SJSA1 (cell line): ENCODE data around the gene KCNG2. TPM values are rescaled to one million over a fixed set of nuclear protein-coding genes. Genes with fewer than 3 reads are reported as not detected.
A peak's percentile ranks its signal among the peaks of the same experiment; 100 is the strongest.
"Not testable (repeated sequence)": the region's sequence is repeated elsewhere in the genome, so short reads cannot be mapped to it uniquely, and the experiment has no call there.

Experiments used
- DNase-seq, 2 experiments: peaks; one replicate each; pipeline ENCODE4 v3.0.0-alpha.2; 2015 to 2020; ENCODE audit warnings: low spot score in 2 of 2, low read depth in 1 of 2
- H3K27ac ChIP-seq: fragments of 250-450 bp; sonication (Bioruptor Pico); 2 replicates; pipeline ENCODE4 v1.5.1; 2020; ENCODE audit warnings: mild to moderate bottlenecking, moderate library complexity
- H3K27me3 ChIP-seq: fragments of 250-450 bp; sonication (Bioruptor Pico); replicated peaks from 2 replicates; pipeline ENCODE4 v1.5.1; 2020; ENCODE audit warnings: mild to moderate bottlenecking, moderate library complexity
- H3K36me3 ChIP-seq: fragments of 250-450 bp; sonication (Bioruptor Pico); 2 replicates; pipeline ENCODE4 v1.5.1; 2020; ENCODE audit warnings: mild to moderate bottlenecking
- H3K4me1 ChIP-seq: fragments of 250-450 bp; sonication (Bioruptor Pico); replicated peaks from 2 replicates; pipeline ENCODE4 v1.6.1; 2021; ENCODE audit warnings: mild to moderate bottlenecking
- H3K4me3 ChIP-seq: fragments of 250-450 bp; sonication (Bioruptor Pico); 2 replicates; pipeline ENCODE4 v1.5.1; 2020; ENCODE audit warnings: mild to moderate bottlenecking
- H3K9me3 ChIP-seq: fragments of 250-450 bp; sonication (Bioruptor Pico); replicated peaks from 2 replicates; pipeline ENCODE4 v1.5.1; 2020; ENCODE audit warnings: mild to moderate bottlenecking
- total RNA-seq: library from RNA; depleted of rRNA; stranded (reverse); fragments of >200 nt; shearing (Covaris generic); gene quantifications from 2 replicates; pipeline ENCODE4 v1.2.3, GENCODE V29; 2014

The KCNG2 gene
- total RNA-seq, 1 experiment from 2014 or later: not detected

DNA sequence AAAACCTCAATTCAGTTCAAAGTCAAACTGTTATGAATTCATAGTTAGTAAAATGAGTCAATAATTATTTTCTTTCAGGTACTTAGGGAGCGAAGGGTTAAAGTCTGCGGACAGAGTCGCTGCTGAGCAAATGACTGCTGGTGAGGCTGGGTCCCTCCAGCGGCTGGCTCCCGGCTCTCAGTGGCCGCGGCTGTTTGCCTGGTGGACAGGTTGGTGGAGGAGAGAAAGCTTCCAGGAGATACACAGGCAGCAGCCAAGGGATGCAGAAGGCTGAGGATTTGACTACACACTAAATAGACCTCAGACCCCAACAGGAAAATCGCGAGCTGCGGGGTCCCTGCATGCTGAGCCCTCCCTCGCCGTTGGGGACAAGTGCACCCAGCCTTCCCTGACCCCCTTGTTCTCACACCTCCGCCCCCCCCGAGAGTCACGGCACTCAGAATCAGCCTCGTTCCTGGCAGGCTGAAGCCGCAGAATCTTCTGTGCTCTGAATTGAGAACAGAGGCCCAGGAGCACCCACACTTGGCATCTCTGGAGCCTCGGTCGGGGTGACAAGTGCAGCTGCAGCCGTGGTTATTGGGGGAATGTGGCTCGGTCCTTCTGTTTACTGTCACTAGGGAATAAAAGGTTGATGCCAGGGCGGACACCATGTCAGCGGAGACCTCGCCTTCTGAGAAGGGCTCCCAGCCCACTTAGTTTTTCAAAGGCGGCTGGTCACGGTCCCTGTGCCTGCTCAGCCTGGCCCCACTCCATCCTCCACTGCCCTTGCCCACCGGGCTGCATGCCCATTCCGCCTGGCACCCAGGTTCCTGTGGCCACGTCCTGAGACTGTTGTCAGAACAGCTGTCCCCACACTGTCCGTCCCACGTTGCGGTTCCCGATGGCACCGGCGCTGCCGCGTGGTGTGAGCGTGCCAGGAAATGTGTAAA is 79.7 kb downstream of the KCNG2 start:
- H3K27me3 ChIP-seq: no peaks in the 10 kb centered on the region
- no peaks in the 10 kb centered on the region for H3K9me3 ChIP-seq
- H3K4me3 ChIP-seq: no peak overlapping the region
- H3K36me3 ChIP-seq: no peaks in the 10 kb centered on the region
- H3K4me1 ChIP-seq: no peaks in the 10 kb centered on the region
- DNase-seq: no peak
- H3K27ac ChIP-seq: no peak overlapping the region

DNA sequence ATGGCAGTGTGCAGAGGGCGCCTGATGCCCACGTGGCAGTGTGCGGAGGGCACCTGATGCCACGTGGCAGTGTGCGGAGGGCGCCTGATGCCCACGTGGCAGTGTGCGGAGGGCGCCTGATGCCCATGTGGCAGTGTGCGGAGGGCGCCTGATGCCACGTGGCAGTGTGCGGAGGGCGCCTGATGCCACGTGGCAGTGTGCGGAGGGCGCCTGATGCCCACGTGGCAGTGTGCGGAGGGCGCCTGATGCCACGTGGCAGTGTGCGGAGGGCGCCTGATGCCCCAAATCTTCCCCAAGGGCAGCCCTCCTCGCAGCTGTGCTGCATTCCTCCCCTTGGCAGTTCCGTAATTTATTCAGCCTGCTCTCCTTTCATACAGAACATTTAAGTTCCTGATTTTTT is 80.5 kb downstream of the KCNG2 start:
- H3K9me3 ChIP-seq, H3K4me1 ChIP-seq, DNase-seq, H3K36me3 ChIP-seq, H3K4me3 ChIP-seq, H3K27ac ChIP-seq, H3K27me3 ChIP-seq: not testable (repeated sequence)

DNA sequence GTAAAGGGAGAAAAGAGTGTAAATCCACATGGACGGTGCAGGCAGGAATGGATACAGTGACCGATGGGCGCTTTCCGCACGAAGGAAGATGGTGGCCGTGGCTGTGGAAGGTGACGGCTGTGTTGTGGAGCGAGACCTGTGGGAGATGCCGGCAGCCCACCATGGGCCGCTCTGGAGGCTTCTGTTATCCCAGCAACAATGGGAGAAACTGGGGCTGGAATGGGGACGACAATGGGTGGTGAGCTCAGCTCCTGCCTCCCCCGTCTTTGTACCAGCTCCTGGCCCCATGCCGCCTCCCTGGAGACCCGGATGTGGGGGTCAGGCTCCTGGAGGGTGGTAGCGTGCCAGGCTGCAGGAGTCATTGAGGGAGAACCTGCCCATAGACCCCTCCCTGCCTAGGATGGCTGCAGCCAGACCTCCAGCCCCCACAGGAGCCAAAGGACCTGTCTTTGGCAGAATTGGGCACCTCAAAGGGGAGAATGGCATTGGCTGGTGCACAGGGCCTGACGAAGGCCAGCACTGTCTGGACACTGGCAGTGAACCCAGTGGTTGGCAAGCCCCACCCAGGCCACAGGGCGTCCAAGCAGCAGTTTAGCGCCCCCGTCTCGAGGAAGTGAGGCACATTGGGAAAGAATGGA is 81.1 kb downstream of the KCNG2 start:
- Histone ChIP-seq H3K4me3 (no peak overlapping the region), H3K27me3 (no peaks in the 10 kb centered on the region), H3K36me3 (no peaks in the 10 kb centered on the region), H3K27ac (no peak overlapping the region), H3K4me1 (no peaks in the 10 kb centered on the region), H3K9me3 (no peaks in the 10 kb centered on the region)
- DNase-seq: no peak

DNA sequence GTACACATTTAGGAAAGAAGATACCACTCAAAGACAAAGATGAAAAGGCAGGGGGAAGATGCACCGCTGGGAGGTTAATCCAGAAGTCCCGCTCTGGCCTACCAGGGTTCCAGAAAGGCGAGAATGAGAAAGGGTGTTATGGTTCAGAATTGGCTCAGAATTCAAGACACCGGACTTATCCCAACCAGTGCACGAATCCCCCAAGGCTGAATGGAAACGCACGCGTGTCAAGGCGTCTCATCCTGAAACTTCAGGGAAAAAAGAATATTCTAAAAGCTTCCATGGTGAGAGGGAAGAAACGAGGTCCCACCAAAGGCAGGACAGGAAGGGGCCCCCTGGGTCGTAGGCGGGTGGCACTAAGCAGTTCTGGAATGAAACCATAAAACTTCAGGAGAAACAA is 81.8 kb downstream of the KCNG2 start:
- no peaks in the 10 kb centered on the region for H3K27me3 ChIP-seq
- no peak overlapping the region for H3K4me3 ChIP-seq
- DNase-seq: no peak
- no peaks in the 10 kb centered on the region for H3K9me3 ChIP-seq
- H3K4me1 ChIP-seq: no peaks in the 10 kb centered on the region
- no peak overlapping the region for H3K27ac ChIP-seq
- H3K36me3 ChIP-seq: no peaks in the 10 kb centered on the region

DNA sequence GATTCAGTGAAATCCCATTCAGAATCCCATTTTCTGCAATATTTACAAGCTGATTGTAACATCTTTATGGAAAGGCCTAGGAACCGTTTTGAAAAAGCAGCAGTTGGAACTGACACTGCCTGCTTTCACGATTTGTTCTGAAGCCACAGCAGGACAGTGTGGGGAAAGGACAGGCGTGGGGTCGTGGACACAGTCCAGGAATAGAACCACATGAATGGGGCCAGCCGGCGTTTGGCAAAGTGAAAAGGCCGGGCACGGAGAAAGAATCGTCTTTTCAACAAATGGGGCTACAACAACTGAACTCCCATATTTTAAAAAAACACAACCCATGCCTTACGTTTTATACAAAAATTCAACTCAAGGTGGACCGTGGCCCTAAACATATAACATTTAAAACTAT is 84.0 kb downstream of the KCNG2 start:
- no peak overlapping the region for H3K4me3 ChIP-seq
- DNase-seq: no peak
- H3K27me3 ChIP-seq: no peaks in the 10 kb centered on the region
- H3K27ac ChIP-seq: no peak overlapping the region
- no peaks in the 10 kb centered on the region for H3K4me1 ChIP-seq
- 0 out of 2 replicates have a peak, but pooled peaks cover 2% of the 10 kb centered on the region for H3K9me3 ChIP-seq
- no peaks in the 10 kb centered on the region for H3K36me3 ChIP-seq

DNA sequence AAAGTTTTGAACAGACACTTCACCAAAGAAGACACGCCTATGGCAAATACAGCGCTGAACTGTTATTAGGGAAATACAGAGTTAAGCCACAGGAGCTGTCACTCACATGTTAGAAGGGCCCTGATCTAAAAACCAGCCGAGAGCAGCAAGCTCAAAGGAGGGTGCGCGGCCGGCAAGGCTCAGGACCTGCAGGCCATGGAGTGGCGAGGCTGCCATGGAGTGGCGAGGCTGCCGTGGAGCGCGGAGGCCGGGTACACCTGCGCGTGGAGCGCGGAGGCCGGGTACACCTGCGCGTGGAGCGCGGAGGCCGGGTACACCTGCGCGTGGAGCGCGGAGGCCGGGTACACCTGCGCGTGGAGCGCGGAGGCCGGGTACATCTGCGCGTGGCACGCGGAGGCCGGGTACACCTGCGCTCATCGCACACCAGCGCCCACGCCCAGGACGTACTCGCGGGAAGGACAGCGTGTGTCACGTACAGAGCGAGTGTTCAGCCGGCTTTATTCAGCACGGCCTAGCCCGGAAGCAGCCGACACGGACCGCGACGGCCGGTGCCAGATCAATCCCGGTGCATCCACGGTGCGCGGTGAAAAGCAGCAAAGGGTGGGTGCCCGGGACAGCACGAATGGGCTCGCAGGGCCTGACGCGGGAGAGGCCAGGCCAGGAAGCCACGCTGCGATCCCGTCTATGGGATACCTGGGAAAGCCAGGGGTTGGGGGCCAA is 84.9 kb downstream of the KCNG2 start:
- no peaks in the 10 kb centered on the region for H3K4me1 ChIP-seq
- peaks cover 2% of the 10 kb centered on the region; the same call in 1 of the 2 replicates for H3K9me3 ChIP-seq
- H3K4me3 ChIP-seq: no peak overlapping the region
- H3K36me3 ChIP-seq: no peaks in the 10 kb centered on the region
- peak in 1 of 2 experiments; percentile 29 for DNase-seq
- H3K27ac ChIP-seq: no peak overlapping the region
- no peaks in the 10 kb centered on the region for H3K27me3 ChIP-seq

DNA sequence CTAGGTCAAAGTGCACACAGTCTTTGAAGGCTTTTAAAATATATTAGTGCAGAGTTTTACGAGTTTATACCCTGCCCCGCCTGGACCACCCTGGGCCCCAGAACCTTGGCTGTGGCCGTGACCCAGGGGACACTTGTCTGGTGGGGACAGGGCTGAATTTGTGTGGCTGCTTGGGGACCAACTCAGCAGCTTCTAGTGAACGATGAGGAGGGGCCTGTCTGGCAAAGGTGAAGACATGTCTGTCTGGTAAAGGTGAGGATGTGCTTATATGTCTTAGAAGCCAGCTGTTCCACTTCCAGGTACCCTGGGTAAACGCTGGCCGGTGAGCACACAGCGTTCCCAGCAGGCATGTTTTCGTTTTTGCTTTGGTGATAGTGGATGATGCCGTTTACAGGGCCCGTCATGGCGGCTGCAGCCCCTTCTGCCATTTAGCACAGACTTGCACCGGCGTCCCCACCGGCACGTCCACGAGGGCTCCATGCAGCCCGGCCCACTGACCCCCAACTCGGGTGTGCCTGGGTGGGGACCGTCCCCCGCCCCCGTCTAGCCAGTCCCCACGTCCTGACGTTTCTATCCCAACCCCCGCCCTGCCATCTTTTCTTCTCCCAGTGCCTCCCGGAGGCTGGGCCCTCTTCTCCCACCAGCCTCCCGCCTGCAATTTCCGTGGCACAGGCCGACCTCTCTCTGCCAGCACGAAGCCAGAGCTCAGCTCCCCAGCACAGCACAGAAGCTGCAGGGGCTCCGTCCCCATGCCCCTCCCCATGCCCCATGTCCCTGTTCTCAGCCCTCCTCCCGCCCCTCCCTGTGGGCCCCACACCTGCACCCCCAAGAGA is 85.9 kb downstream of the KCNG2 start:
- Histone ChIP-seq H3K9me3 (peaks cover 2% of the 10 kb centered on the region), H3K36me3 (no peaks in the 10 kb centered on the region), H3K4me3 (no peak overlapping the region), H3K4me1 (no peaks in the 10 kb centered on the region), H3K27me3 (no peaks in the 10 kb centered on the region), H3K27ac (no peak overlapping the region)
- DNase-seq: peak in 1 of 2 experiments; percentile 37

DNA sequence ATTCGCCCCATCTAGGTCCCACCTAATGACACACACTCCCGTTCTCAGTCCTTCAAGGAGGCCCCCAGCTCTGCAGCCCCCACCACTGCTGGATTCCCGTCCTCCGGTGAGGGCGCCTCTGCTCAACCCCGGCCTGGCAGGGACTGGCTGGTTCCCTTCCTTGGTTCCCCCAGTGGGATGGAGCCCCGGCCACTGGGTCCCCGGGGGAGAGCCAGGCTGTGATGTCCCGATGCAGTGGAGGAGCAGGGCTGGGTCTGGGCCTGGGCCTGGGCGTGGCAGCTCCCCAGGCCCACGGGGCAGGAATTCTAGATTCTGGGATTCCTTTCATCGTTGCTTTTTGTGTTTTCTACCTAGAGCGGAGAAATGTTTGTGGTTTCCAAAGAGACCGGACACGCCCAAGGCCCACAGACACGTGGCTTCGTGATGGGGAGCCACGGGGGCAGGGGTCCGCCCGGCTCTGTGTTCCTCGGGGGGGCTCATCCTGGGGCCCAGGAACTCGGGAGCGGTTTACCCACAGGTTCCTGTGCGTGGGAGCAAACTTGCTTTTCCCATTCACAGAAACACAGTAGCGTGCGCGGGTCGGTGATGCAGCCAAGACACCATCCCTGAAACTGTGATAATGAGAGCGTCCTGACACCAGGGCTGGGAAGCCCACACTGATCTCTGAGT is 86.7 kb downstream of the KCNG2 start:
- Histone ChIP-seq H3K27me3 (no peaks in the 10 kb centered on the region), H3K4me1 (no peaks in the 10 kb centered on the region), H3K9me3 (peaks cover 3% of the 10 kb centered on the region), H3K4me3 (no peak overlapping the region), H3K27ac (no peak overlapping the region), H3K36me3 (no peaks in the 10 kb centered on the region)
- DNase-seq: no peak

DNA sequence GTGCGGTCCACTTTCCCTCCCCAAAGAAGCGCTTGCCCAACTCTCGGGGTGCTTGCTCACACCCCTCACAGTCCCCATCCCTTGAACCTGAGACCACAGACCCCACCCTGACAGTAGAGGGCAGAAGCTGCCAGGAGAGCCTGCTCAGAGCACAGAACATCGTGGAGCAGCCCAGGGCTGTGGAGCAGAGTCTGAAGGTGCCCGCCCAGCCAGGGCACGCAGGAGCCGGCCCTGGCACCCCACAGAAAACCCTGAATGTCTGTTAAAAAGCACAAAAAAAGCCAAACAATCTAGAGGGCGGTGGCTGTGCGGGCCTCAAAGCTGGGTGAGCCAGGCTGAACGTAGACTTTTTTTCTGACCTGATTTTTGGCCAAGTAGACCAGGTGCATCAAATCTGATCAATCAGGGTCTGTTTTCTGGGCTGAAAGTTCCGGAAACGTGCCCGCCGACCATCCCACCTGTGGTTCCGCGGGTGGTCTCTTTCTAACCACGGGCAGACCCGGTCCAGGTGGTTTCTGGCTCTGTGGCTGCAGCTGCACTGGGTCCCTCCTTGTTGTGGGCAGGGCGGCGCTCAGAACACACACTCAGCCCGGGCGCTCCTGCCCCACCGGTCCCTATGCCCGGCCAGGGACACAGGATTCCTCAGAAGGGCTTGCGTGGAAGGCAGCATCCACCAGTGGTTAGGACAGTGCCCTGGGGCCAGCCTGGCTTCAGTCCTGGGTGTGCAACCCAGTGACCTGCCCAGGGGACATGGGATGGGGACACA is 87.4 kb downstream of the KCNG2 start:
- Histone ChIP-seq H3K27me3 (no peaks in the 10 kb centered on the region), H3K9me3 (peaks cover 6% of the 10 kb centered on the region), H3K36me3 (no peaks in the 10 kb centered on the region)

DNA sequence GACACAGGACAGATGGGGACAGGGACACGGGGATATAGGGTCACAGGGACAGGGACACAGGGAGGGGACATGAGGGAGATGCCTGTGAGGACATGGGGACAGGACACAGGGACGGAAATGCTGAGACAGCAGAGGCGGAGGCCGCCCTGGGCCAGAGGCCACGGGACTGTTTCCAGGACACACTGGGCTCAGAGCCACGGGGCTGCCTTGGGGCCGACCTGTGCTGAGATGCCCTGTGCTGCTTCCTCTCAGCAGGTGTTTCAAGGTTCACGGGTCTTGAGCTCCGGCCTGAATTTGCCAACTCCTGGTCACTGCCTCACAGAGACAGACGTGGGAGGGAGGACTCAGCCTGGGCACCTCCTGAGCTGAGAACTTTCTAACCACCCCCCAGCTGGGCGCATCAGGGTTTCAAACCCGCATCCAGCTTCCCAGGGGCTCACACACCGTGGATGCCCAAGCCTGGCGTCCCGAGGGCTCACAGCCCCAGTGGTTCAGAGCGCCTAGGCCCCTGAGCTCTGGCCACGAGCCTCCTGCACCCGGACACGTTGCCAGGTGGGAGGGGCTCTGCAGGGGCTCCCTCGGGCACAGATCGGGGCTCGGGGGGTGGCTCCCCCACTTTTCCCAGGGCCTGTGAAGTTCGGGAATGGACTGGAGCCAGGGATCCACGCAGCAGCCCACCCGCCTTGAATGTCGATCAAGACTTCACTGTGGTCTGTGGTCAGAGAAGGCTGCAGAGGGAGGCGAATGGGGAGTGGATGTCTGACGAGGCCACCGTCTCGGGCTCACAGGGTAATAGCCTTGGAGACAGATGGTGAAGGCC is 89.7 kb downstream of the KCNG2 start:
- Histone ChIP-seq H3K9me3 (peaks cover 12% of the 10 kb centered on the region), H3K4me3 (no peak overlapping the region), H3K36me3 (no peaks in the 10 kb centered on the region), H3K27me3 (no peaks in the 10 kb centered on the region), H3K27ac (no peak overlapping the region), H3K4me1 (no peaks in the 10 kb centered on the region)
- DNase-seq: peak in 1 of 2 experiments; percentile 35

More for the DNA sequence above, 87.4 kb downstream of the KCNG2 start:
- H3K4me1 ChIP-seq: no peaks in the 10 kb centered on the region
- H3K4me3 ChIP-seq: no peak overlapping the region
- no peak for DNase-seq
- no peak overlapping the region for H3K27ac ChIP-seq

DNA sequence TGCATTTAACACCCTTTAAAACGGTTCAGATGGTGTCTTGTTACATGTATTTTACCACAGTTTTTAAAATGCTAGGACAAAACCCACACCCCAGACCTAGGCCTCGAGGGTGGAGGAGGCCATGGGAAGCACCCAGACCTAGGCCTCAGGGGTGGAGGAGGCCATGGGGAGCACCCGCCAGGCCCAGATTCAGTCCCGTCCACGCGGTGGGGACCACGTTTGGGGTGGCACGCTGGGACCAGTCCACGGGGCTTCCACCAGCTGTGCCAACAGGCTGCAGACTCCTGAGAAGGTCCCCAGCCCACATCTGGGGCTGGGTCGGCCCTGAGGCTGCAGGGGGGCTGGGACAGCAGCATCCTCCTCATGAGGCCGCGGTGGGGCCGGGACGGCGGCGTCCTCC is 90.3 kb downstream of the KCNG2 start:
- DNase-seq: peak in 1 of 2 experiments; percentile 30
- Histone ChIP-seq H3K4me1 (no peaks in the 10 kb centered on the region), H3K9me3 (peaks cover 12% of the 10 kb centered on the region), H3K27me3 (no peaks in the 10 kb centered on the region), H3K4me3 (no peak overlapping the region), H3K36me3 (no peaks in the 10 kb centered on the region), H3K27ac (no peak overlapping the region)

DNA sequence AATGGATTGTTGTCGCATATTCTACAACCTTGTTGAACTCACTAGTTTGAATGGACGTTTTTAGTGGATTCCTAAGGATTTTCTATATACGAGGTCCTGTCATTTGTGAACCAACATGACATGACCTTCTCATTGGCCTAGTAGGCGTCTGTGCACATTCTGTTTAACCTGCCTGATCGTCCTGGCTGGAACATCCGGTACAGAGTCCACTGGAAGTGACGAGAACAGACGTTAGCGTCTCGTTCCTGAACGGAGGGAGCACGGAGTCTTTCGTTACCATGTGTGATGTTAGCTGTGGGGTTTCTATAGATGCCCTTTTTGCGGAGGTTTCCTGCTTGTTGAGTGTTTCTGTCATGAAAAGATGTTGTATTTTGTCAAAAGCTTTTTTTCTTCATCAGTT is 91.8 kb downstream of the KCNG2 start:
- peak in 1 of 2 experiments; percentile 31 for DNase-seq
- no peak overlapping the region for H3K4me3 ChIP-seq
- H3K9me3 ChIP-seq: peaks cover 12% of the 10 kb centered on the region
- no peak overlapping the region for H3K27ac ChIP-seq
- no peaks in the 10 kb centered on the region for H3K36me3 ChIP-seq
- H3K27me3 ChIP-seq: no peaks in the 10 kb centered on the region
- no peaks in the 10 kb centered on the region for H3K4me1 ChIP-seq
